Effector memory CD8-positive, alpha-beta T cell (primary cell): ENCODE results near the gene CBLIF.
"Not testable (repeated sequence)": the region's sequence is repeated elsewhere in the genome, so short reads cannot be mapped to it uniquely, and the experiment has no call there.

Experiments
- ATAC-seq: fragments of 150-1000 bp; cut with Tn5 transposase; replicated peaks from 2 replicates; pipeline ENCODE4 v1.10.0; 2021; ENCODE audit warnings: mild to moderate bottlenecking, moderate library complexity
- DNase-seq, 3 experiments: peaks; one replicate each; pipeline ENCODE4 v3.0.0; 2021
- H3K27ac Mint-ChIP-seq, 2 donors: one replicate each; pipeline ENCODE4 v1.8.0; 2022; ENCODE audit warnings: mild to moderate bottlenecking in 2 of 2, mixed read lengths in 2 of 2, moderate library complexity in 2 of 2
- H3K27me3 Mint-ChIP-seq, 2 donors: one replicate each; pipeline ENCODE4 v1.8.0; 2022; ENCODE audit warnings: mixed read lengths in 2 of 2
- H3K36me3 Mint-ChIP-seq: one replicate; pipeline ENCODE4 v1.8.0; 2022; ENCODE audit warnings: mild to moderate bottlenecking, moderate library complexity, mixed read lengths; ENCODE audit not compliant: insufficient read depth
- H3K4me1 Mint-ChIP-seq, 2 donors: one replicate each; pipeline ENCODE4 v1.8.0; 2022; ENCODE audit warnings: low read depth in 2 of 2, mixed read lengths in 2 of 2
- H3K4me3 Mint-ChIP-seq, 2 donors: one replicate each; pipeline ENCODE4 v1.8.0; 2022; ENCODE audit warnings: mild to moderate bottlenecking in 2 of 2, mixed read lengths in 2 of 2, moderate library complexity in 2 of 2
- H3K9me3 Mint-ChIP-seq, 2 donors: one replicate each; pipeline ENCODE4 v1.8.0; 2022; ENCODE audit warnings: mixed read lengths in 2 of 2

The CBLIF gene

GRCh38 chr11:59865031-59865430 lies 19.7 kb upstream of the CBLIF start:
- no peaks in the 10 kb centered on the region for H3K4me1 Mint-ChIP-seq
- H3K36me3 Mint-ChIP-seq: no peaks in the 10 kb centered on the region
- no peak overlapping the region for H3K27ac Mint-ChIP-seq
- DNase-seq: no peak
- no peak overlapping the region for H3K4me3 Mint-ChIP-seq
- peaks cover 27 to 33% of the 10 kb centered on the region in 2 donors for H3K27me3 Mint-ChIP-seq
- no peak for ATAC-seq
- no peaks in the 10 kb centered on the region for H3K9me3 Mint-ChIP-seq

GRCh38 chr11:59862252-59862651 lies 17.0 kb upstream of the CBLIF start:
- no peaks in the 10 kb centered on the region for H3K9me3 Mint-ChIP-seq

GRCh38 chr11:59859673-59860072 lies 14.4 kb upstream of the CBLIF start:
- ATAC-seq (no peak), DNase-seq (no peak)
- Mint-ChIP-seq H3K36me3 (no peaks in the 10 kb centered on the region), H3K9me3 (no peaks in the 10 kb centered on the region), H3K27me3 (peaks cover 16 to 17% of the 10 kb centered on the region in 2 donors), H3K4me3 (no peak overlapping the region), H3K4me1 (peaks cover 11 to 15% of the 10 kb centered on the region in 2 donors), H3K27ac (no peak overlapping the region)

More at GRCh38 chr11:59862252-59862651, 17.0 kb upstream of the CBLIF start:
- no peak overlapping the region for H3K27ac Mint-ChIP-seq
- H3K27me3 Mint-ChIP-seq: peaks cover 22 to 29% of the 10 kb centered on the region in 2 donors
- no peaks in the 10 kb centered on the region for H3K36me3 Mint-ChIP-seq
- H3K4me3 Mint-ChIP-seq: no peak overlapping the region
- H3K4me1 Mint-ChIP-seq: peaks cover 11 to 15% of the 10 kb centered on the region in 2 donors
- ATAC-seq: no peak
- DNase-seq: no peak

DNA sequence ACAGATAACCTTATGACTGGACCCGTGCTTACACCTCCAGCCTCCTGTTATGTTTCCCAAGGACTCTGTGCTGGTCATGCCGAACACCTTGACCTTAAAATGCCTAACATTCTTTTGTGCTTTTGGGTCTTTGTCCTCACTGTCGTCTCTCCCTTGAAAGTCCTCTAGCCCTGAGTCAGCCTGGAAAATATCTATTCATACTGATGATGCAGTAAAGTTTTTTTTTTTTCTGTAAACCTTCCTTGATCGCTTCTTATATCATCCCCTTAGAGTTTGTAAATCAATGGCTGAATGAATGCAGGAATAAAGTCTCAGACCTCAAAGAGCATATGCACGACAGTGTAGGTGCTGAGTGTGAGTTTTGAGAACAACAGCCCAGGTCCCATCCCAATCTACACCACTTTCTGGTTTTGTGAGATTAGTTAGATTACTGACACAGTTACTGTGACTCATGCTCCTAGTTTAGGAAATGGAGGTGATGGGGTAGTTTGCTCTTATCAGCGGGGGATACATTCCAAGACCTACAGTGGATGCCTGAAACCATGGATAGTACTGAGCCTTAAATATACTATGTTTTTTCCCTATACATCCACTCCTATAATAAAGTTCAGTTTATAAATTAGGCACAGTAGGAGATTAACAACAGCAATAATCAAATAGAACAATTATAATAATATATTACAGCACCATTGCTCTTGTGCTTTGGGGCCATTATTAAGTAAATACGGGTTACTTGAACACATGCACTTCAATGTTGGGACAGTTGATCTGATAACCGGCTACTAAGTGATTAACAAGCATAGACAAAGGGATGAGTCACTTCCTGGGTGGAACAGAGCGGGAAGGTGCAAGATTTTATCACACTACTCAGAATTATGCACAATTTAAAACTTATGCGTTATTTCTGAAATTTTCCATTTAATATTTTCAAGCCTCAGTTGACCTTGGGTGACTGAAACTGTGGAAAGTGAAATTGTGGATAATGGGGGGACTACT lies 12.4 kb upstream of the CBLIF start:
- Mint-ChIP-seq H3K27ac (peak overlapping the region in 1 of 2 donors; percentile 26), H3K4me3 (peak overlapping the region in 1 of 2 donors; percentile 23)

DNA sequence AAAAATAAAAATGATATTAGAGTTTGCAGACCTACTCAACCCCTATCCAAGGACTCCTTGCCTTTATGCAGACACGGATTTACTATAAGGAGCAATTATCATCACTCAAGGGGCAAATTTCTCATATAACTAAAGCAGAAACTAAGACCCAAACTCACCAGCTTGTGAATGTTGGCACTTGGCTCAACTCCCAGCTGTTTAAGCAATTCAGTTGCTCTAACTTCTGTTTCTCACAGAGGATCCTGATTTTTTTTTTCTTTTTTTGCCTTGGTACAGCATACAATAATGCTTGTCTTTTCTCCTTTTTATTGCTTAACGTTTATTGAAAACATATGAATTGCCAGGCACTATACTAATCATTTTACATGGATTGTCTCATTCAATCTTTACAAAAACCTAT lies 9.6 kb upstream of the CBLIF start:
- H3K36me3 Mint-ChIP-seq: no peaks in the 10 kb centered on the region
- H3K27me3 Mint-ChIP-seq: peaks cover 0 to 10% of the 10 kb centered on the region in 2 donors
- ATAC-seq (no peak), DNase-seq (no peak)
- no peaks in the 10 kb centered on the region for H3K9me3 Mint-ChIP-seq
- H3K4me1 Mint-ChIP-seq: peaks cover 11 to 15% of the 10 kb centered on the region in 2 donors
- H3K4me3 Mint-ChIP-seq: no peak overlapping the region
- no peak overlapping the region for H3K27ac Mint-ChIP-seq

More for the DNA sequence above, 12.4 kb upstream of the CBLIF start:
- no peaks in the 10 kb centered on the region for H3K36me3 Mint-ChIP-seq
- ATAC-seq (peak; percentile 45), DNase-seq (no peak)
- H3K27me3 Mint-ChIP-seq: peaks cover 9 to 20% of the 10 kb centered on the region in 2 donors
- H3K4me1 Mint-ChIP-seq: peaks cover 11 to 15% of the 10 kb centered on the region in 2 donors
- no peaks in the 10 kb centered on the region for H3K9me3 Mint-ChIP-seq

DNA sequence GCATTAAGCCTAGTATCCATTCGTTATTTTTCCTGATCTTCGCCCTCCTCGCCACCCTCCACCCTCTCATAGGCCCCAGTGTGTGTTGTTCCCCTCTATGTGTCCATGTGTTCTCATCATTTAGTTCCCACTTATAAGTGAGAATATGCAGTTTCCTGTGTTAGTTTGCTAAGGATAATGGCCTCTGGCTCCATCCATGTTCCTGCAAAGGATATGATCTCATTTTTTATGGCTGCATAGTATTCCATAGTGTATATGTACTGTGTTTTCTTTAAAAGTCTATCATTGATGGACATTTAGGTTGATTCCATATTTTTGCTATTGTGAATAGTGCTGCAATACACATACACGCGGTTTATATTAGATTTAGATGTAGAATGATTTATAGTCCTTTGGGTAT lies 6.1 kb upstream of the CBLIF start:
- not testable (repeated sequence) for H3K36me3 Mint-ChIP-seq, H3K9me3 Mint-ChIP-seq, H3K4me1 Mint-ChIP-seq, DNase-seq, ATAC-seq, H3K4me3 Mint-ChIP-seq, H3K27ac Mint-ChIP-seq
- peaks cover 10% of the 10 kb centered on the region in 2 donors for H3K27me3 Mint-ChIP-seq

GRCh38 chr11:59849551-59849950 lies 4.3 kb upstream of the CBLIF start:
- not testable (repeated sequence) for H3K36me3 Mint-ChIP-seq, H3K4me1 Mint-ChIP-seq, H3K9me3 Mint-ChIP-seq, H3K27ac Mint-ChIP-seq, H3K4me3 Mint-ChIP-seq, DNase-seq, ATAC-seq
- H3K27me3 Mint-ChIP-seq: peaks cover 10 to 17% of the 10 kb centered on the region in 2 donors

DNA sequence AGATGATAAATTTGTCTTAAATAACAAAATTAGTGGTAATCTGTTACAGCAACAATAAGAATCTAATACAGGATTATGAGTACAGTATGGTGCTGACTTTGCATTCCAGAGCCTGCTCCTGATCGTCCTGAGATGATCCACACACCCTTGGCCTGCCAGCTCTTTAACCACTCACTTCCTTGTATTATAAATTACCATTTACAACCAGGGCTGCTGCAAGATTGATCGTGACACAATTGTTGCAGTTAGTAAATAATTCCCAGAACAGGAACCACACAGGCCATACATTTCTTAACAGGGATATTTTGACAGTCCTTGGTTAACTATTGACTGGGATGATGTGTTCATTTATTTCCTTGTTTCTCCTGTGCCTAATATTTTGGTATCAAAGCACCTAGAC lies 3.8 kb upstream of the CBLIF start:
- no peaks in the 10 kb centered on the region for H3K9me3 Mint-ChIP-seq
- H3K27me3 Mint-ChIP-seq: peaks cover 10 to 19% of the 10 kb centered on the region in 2 donors
- H3K4me3 Mint-ChIP-seq: no peak overlapping the region
- no peaks in the 10 kb centered on the region for H3K36me3 Mint-ChIP-seq
- no peaks in the 10 kb centered on the region for H3K4me1 Mint-ChIP-seq
- ATAC-seq (no peak), DNase-seq (no peak)
- no peak overlapping the region for H3K27ac Mint-ChIP-seq

DNA sequence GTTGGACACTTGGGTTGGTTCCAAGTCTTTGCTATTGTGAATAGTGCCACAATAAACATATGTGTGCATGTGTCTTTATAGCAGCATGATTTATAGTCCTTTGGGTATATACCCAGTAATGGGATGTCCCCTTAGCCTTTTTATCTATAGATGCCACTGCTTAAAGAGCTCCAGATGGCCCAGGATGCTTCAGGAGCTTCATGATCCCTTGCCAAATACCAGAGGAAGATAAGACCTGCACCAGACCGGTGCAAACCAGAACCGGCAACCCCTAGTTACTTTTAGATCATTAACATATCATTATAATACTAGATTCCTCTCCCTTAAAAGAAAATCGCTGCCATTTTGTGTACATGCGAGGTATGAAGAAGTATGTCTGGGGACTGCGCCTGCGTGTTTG lies 3.1 kb upstream of the CBLIF start:
- not testable (repeated sequence) for ATAC-seq, H3K36me3 Mint-ChIP-seq, H3K9me3 Mint-ChIP-seq, DNase-seq, H3K27ac Mint-ChIP-seq, H3K4me3 Mint-ChIP-seq, H3K4me1 Mint-ChIP-seq
- H3K27me3 Mint-ChIP-seq: peaks cover 9 to 26% of the 10 kb centered on the region in 2 donors

DNA sequence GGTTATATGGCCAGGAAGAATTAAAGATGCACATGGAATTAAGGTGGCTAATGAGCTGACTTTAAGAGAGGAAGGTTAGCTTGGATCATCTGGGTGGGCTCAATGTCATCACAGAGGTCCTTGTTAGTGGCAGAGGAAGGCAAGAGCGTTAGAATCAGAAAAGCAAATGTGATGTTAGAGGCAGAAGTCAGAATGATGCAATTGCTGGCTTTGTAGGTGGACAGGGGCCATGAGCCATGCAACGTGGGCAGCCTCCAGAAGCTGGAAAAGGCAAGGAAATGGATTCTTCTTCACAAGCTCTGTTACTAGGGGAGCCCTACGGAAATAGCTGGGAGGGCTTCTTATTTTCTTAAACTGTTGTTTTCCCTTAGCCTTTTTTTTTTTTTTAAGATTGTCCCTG lies 2.3 kb upstream of the CBLIF start:
- no peak overlapping the region for H3K4me3 Mint-ChIP-seq
- H3K9me3 Mint-ChIP-seq: no peaks in the 10 kb centered on the region
- no peak for DNase-seq
- peaks cover 10 to 29% of the 10 kb centered on the region in 2 donors for H3K27me3 Mint-ChIP-seq
- no peak for ATAC-seq
- no peak overlapping the region for H3K27ac Mint-ChIP-seq
- H3K4me1 Mint-ChIP-seq: no peaks in the 10 kb centered on the region
- H3K36me3 Mint-ChIP-seq: no peaks in the 10 kb centered on the region

DNA sequence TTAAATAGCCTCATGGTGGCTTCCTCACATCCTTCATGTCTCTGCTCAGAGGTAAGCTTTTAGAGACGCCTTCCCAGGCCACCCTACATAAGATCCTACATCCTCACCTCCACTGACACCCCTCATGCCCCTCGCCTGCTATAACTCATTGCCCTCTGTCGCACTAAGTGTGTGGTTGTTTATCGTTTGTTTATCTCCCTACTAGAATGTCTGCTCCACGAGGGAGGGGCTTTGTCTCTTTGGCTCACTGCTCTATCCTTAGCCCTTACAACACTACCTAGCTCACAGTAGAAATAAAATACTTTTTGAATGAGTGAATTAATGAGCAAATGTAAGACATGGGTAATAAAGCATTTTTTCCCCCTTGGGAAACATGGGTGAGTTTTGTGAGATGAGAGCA lies 1.3 kb upstream of the CBLIF start:
- ATAC-seq (no peak), DNase-seq (no peak)
- Mint-ChIP-seq H3K4me3 (no peak overlapping the region), H3K4me1 (no peaks in the 10 kb centered on the region), H3K36me3 (no peaks in the 10 kb centered on the region), H3K27ac (no peak overlapping the region), H3K27me3 (peaks cover 10 to 29% of the 10 kb centered on the region in 2 donors), H3K9me3 (no peaks in the 10 kb centered on the region)

DNA sequence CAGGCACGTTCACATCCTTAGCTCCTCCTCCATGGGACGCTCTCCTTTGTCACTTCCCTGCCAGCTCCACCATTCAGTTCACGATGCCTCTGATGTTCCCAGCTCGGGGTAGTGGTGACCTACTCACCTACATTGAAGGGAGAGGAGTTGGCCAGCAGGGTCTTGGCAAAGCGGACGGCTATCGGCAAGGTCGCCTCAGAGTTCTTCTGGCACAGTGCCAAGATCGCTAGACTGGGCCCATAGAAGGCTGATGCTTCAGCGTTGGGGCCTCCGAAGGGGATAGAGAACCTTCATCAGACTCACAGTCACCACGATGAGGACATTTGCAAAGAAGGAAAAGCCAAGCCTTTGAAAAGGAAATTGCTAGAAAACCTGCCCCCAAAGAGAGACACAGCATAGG lies 3.0 kb downstream of the CBLIF start:
- no peak overlapping the region for H3K27ac Mint-ChIP-seq
- H3K4me1 Mint-ChIP-seq: no peaks in the 10 kb centered on the region
- no peaks in the 10 kb centered on the region for H3K36me3 Mint-ChIP-seq
- no peak overlapping the region for H3K4me3 Mint-ChIP-seq
- no peaks in the 10 kb centered on the region for H3K9me3 Mint-ChIP-seq
- ATAC-seq (no peak), DNase-seq (no peak)
- peaks cover 15 to 36% of the 10 kb centered on the region in 2 donors for H3K27me3 Mint-ChIP-seq

DNA sequence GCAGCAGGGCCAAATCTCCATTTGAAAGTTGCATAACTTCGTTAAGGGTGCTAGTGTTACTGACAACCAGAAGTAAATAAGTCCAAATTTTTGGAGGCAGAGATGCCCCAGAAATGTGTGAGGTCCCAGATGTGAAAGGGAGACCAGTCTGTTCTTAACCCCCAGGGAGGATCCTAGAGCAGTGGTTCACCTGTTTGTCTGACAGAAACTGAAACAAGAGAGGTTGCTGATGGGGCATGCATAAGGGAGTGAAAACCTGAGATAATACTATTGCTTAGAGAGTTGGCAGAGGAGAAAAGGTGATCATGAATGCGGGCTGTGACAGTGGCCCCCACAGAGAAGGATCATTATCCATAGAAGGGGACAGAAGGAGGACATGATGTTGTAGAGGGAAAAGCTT lies 3.8 kb downstream of the CBLIF start:
- Mint-ChIP-seq H3K4me1 (no peaks in the 10 kb centered on the region), H3K9me3 (no peaks in the 10 kb centered on the region), H3K27me3 (peaks cover 15 to 44% of the 10 kb centered on the region in 2 donors), H3K27ac (no peak overlapping the region), H3K36me3 (no peaks in the 10 kb centered on the region), H3K4me3 (no peak overlapping the region)
- DNase-seq (no peak), ATAC-seq (no peak)

DNA sequence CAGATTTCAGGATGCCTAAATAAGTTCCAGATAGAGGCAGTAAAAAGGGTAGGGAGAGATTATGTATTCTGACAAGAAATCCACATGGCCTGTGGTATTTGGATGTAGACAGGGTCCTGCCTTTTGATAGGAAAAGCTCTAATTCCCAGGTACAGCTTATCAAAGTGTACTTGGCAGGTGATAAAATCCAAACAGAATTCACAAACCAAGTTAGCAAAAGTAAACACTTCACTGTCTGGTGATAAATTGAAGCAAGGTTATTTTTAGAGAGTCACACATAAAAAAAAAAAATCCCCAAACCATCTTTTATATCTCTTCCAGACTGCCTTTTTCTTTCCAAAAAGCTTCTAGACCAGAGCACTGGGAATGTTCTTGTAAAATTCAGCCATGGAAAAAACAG lies 5.7 kb downstream of the CBLIF start:
- Mint-ChIP-seq H3K9me3 (no peaks in the 10 kb centered on the region), H3K4me3 (no peak overlapping the region), H3K27me3 (peaks cover 15 to 43% of the 10 kb centered on the region in 2 donors), H3K4me1 (no peaks in the 10 kb centered on the region), H3K36me3 (no peaks in the 10 kb centered on the region), H3K27ac (peak overlapping the region in 1 of 2 donors; percentile 64)
- ATAC-seq (no peak), DNase-seq (no peak)
